ENCODE measurements around the gene PTPN11.

DNA sequence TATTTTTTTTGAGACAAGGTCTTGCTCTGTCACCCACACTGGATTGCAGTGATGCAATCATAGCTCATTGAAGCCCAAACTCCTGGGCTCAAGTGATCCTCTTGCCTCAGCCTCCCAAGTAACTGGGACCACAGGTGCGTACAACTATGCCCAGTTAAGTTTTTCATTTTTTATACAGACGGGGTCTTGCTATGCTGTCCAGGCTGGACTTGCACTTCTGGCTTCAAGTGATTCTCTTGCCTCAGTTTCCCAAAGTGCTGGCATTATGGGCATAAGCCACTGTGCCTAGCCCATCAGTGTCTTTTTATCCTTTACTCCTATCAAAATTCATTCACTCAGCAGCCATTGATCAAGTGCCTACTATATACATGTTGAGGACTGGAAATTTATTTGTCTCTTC is 9.0 kb downstream of the PTPN11 start:
- no peak for TF ChIP-seq CBX5 (IDR thresholded peaks at IDR 0.05; ENCODE audit: low read depth)
- TF ChIP-seq TCF7 (IDR thresholded peaks at IDR 0.05; ENCODE audit: borderline replicate concordance) = no peak

Measured in GM12878 (cell line).